MM.1S (cell line): ENCODE measurements around the gene FSD1.

Experiments
- EZH2 ChIP-seq: fragments of 300-600 bp; sonication (generic); optimal IDR thresholded peaks from 2 replicates; pipeline ENCODE3; 2017; ENCODE audit warnings: low read depth, mild to moderate bottlenecking, antibody characterized with exemption, low read length, mixed read lengths
- EZH2phosphoT487 ChIP-seq: fragments of 300-600 bp; sonication (generic); IDR thresholded peaks from 2 replicates; pipeline ENCODE4 v1.6.1; 2018; ENCODE audit warnings: antibody characterized with exemption, low read length
- TF ChIP-seq, protein P1 (sequence below): fragments of 300-600 bp; sonication (generic); IDR thresholded peaks from 2 replicates; pipeline ENCODE4 v1.5.1; 2016; ENCODE audit warnings: antibody characterized with exemption, low read length, mixed read lengths

DNA sequence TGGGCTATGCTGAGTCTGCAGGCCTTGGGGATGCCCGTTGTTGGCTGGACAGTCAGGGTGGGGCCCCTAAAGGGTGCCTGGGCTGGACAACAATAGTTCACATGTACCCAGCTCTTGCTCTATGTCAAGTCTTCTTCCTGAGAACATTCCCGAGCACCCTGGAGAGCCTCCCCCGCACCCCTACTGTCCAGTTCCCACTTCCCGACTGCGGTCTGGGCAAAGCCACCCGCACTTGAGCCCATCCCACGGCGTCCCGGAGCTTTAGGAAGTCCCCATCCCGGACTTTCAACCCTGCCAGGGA, 37.9 kb downstream of the FSD1 start:
- TF ChIP-seq EZH2: no peak
- TF ChIP-seq, protein P1, sequence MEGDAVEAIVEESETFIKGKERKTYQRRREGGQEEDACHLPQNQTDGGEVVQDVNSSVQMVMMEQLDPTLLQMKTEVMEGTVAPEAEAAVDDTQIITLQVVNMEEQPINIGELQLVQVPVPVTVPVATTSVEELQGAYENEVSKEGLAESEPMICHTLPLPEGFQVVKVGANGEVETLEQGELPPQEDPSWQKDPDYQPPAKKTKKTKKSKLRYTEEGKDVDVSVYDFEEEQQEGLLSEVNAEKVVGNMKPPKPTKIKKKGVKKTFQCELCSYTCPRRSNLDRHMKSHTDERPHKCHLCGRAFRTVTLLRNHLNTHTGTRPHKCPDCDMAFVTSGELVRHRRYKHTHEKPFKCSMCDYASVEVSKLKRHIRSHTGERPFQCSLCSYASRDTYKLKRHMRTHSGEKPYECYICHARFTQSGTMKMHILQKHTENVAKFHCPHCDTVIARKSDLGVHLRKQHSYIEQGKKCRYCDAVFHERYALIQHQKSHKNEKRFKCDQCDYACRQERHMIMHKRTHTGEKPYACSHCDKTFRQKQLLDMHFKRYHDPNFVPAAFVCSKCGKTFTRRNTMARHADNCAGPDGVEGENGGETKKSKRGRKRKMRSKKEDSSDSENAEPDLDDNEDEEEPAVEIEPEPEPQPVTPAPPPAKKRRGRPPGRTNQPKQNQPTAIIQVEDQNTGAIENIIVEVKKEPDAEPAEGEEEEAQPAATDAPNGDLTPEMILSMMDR: no peak
- TF ChIP-seq EZH2phosphoT487: no peak
